RWPE1 (cell line): ENCODE data around the gene GPR148.

Source experiments
- CTCF ChIA-PET: fragments of 350-600 bp; sonication (Branson Sonifier 250); formaldehyde crosslinking; extraction: SDS; loops from one replicate; lab custom pipeline; 2021; lab: Yijun Ruan, JAX
- POLR2A ChIA-PET: fragments of 400-600 bp; formaldehyde crosslinking; extraction: SDS; loops from one replicate; lab custom pipeline; 2020; ENCODE audit warnings: antibody characterized with exemption; ENCODE audit not compliant: low non-redundant PET; lab: Yijun Ruan, JAX
- DNase-seq: peaks from one replicate; pipeline ENCODE4 v3.0.0; 2012; ENCODE audit warnings: low spot score
- H3K27ac ChIP-seq: fragments of 450-650 bp; 2 replicates; pipeline ENCODE4 v1.5.1; 2017
- TF ChIP-seq, protein P1 (sequence below): fragments of 450-650 bp; conservative IDR thresholded peaks from 2 replicates; pipeline ENCODE4 v1.5.1; 2017; ENCODE audit warnings: low read depth, mild to moderate bottlenecking

The GPR148 gene

DNA sequence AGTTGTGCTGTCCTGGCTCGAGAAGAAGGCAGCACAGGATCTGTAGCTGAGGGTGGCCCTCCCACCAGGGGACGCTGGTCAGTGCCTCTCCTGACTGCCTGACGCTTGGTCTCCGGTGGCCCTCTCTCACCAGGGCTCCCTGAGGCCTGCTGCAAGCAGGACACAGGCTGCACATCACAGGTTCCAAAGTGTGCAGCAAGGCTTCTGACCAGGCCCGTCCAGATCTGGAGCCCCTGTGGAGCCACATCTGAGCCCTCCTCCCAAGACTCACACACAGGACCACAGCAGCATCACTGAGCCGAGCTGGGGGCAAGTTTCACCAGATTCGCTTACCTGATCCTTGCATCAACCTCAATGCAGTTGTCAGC is 38.5 kb downstream of the GPR148 start:
- CTCF ChIA-PET: interaction anchor here (1.0 to 1.3 kb wide), 2 partner anchors 9 to 11 kb away, joined by 3 to 4 read pairs; no protein-coding TSS in a partner anchor
- TF ChIP-seq, protein P1, sequence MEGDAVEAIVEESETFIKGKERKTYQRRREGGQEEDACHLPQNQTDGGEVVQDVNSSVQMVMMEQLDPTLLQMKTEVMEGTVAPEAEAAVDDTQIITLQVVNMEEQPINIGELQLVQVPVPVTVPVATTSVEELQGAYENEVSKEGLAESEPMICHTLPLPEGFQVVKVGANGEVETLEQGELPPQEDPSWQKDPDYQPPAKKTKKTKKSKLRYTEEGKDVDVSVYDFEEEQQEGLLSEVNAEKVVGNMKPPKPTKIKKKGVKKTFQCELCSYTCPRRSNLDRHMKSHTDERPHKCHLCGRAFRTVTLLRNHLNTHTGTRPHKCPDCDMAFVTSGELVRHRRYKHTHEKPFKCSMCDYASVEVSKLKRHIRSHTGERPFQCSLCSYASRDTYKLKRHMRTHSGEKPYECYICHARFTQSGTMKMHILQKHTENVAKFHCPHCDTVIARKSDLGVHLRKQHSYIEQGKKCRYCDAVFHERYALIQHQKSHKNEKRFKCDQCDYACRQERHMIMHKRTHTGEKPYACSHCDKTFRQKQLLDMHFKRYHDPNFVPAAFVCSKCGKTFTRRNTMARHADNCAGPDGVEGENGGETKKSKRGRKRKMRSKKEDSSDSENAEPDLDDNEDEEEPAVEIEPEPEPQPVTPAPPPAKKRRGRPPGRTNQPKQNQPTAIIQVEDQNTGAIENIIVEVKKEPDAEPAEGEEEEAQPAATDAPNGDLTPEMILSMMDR: no peak

DNA sequence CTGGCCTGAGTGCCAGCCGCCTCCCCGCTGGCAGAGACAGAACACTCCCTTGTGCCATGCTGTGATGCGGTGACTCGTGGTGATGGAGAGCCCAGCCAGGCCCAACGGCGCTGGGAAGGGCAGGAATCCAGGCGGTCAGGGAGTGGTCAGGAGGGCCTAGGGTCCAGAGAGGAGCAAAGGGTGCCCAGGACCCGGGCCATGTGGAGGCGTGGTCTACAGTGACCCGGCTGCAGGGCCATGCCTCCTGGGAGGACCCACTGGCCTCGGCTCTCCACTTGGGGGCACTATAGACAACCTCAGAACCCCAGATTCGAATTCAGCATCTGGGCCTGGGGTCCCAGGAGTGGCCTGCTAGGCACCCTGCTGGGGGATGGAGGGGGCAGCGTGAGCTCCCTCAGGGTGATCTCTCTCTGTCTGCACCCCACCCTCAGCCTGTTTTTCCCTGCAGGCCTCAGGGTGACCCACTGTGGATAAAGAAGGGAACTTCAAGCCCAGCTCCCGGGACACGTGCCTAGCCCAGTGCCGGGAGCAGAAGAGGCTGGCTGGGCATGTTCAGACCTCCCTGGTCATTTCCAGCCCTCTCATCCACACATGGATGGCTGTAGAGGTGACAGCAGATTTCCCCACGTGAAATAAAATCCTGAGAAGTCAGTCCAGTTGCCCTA is 39.5 kb downstream of the GPR148 start:
- POLR2A ChIA-PET: no interaction called here
- no peak overlapping the region for H3K27ac ChIP-seq
- TF ChIP-seq, protein P1: no peak
- no peak for DNase-seq
- CTCF ChIA-PET: interaction anchor here (0.6 to 1.3 kb wide), 3 partner anchors 8 to 30 kb away, joined by 3 to 4 read pairs (median 3); no protein-coding TSS in a partner anchor

More for the DNA sequence above, 38.5 kb downstream of the GPR148 start:
- POLR2A ChIA-PET: no interaction called here
- no peak overlapping the region for H3K27ac ChIP-seq
- DNase-seq: no peak

DNA sequence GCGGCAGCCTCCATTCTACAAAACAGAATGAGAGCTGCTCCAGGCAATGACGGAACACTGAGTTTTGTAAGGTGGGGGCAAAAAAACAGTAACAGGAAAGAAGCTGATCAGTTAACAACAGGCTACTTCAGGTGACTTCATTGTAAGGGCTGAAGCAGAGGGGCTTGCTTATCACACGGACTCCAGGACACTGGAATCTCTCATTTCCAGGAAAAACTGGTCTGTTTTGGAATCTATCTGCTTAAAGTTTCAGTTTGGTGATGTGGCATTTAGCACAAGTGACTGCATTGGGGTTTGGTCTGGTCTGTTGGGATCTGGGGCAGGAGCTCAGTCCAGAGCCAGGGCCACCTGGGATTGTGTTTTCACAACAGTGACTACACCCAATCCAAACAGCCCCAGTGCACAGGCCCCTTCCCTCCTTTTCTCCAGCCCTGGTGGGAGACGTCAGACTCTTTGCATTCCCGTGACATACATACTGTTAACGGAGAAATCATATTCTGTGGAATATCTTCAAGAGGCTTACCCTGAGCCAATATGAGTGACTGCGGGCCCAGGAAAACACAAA is 40.6 kb downstream of the GPR148 start:
- ChIA-PET POLR2A (no interaction called here), CTCF (no interaction called here)
- no peak overlapping the region for H3K27ac ChIP-seq
- DNase-seq: no peak
- TF ChIP-seq, protein P1: no peak

DNA sequence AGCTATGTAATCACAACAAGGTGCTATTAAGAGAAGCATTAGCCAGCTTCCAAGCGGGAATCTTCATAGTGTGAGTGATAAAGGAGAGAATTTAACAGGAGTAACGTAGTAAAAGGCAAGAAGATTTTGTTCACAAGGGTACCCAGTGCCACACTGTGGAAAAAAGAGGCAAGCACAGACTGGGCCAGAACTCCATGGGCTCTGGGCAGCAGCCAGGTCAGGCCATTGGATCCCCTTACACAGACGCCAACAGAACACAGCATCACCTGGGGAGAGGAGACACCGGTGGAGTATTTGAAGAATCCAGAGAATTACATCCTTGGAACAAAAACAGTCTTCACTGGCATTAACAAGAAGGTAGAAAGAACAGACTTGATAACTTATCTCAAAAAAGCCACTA is 47.7 kb downstream of the GPR148 start:
- POLR2A ChIA-PET: no interaction called here

DNA sequence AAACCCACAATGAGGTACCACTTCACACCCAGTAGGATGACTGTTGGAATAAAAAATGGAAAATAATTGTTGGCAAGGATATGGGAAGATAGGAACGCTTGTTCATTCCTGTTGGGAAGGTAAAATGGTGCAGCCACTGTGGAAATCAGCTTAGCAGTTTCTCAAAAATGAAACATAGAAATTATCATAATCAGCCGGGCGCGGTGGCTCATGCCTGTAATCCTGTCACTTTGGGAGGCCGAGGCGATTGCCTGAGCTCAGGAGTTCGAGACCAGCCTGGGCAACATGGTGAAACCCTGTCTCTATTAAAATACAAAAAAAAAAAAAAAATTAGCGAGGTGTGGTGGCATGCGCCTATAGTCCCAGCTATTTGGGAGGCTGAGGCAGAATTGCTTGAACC is 49.9 kb downstream of the GPR148 start:
- ChIA-PET POLR2A (no interaction called here), CTCF (interaction anchor here (1.1 kb wide), 1 partner anchor 19 kb away, joined by 3 read pairs; no protein-coding TSS in a partner anchor)
- H3K27ac ChIP-seq: no peak overlapping the region
- DNase-seq: no peak
- TF ChIP-seq, protein P1: no peak

More for the DNA sequence above, 47.7 kb downstream of the GPR148 start:
- no peak for DNase-seq
- TF ChIP-seq, protein P1: no peak
- no peak overlapping the region for H3K27ac ChIP-seq
- CTCF ChIA-PET: interaction anchor here (0.5 to 1.1 kb wide), 3 partner anchors 9 to 83 kb away, joined by 4 read pairs; no protein-coding TSS in a partner anchor
